ENCODE data around the gene ROBO1.

GRCh38 chr3:79461129-79461792 lies 306.5 kb downstream of the ROBO1 start:
- TF ChIP-seq CTCF (IDR thresholded peaks at IDR 0.05) = no peak
- TF ChIP-seq EZH2 (IDR thresholded peaks at IDR 0.05; ENCODE audit: borderline replicate concordance, insufficient read depth, low read depth, low read length, poor library complexity, severe bottlenecking) = no peak

All from B cell (primary cell).